Measurements from ENCODE around the gene GSTM4.
A peak's percentile ranks its signal among the peaks of the same experiment; 100 is the strongest.

Gene GSTM4

DNA sequence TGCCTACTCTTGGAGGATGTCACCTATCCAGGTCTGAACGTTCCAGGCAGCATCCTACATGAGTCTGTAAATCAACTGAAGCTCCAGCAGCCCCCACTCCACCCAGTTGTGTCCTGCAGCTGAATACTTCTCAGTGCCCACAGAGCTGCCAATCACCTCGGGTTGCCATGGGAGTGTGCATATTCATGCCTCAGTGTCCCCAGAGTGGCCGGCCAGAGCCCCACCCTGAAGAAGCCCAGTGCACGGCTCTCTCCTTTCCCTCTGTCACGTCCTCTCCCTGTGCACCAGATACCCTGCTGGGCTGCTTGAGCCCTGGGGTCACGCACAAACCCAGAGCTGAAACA lies 16.1 kb upstream of the GSTM4 start:
- no peak for DNase-seq

DNA sequence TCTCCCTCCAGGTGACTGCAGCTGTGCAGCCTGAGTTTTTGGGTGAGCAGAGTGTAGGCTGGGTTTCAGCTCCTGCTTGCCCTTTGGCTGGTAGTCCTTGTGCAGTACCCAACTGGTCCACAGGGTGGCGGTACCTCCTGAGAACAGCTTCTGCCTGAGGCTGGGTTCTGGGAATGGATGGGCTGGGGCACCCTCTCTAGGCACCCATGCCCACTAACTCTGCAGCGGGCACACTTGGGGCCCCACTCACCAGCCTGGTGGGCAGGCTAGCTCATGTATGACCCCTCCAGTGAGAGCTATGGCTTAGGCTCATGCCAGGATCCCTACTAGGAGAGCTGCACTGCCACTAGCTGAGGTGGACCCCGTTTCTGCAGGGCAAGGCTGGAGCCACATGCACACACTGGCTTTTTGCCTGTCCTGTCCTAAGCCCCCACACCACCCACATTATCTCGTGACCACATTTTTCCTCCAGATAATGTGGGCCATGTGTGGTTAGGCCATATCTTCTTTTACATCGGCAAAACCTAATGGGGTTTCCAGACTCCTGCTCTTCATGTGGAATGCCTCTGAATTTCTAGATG lies 15.5 kb upstream of the GSTM4 start:
- peak; percentile 83 to 85 for DNase-seq

DNA sequence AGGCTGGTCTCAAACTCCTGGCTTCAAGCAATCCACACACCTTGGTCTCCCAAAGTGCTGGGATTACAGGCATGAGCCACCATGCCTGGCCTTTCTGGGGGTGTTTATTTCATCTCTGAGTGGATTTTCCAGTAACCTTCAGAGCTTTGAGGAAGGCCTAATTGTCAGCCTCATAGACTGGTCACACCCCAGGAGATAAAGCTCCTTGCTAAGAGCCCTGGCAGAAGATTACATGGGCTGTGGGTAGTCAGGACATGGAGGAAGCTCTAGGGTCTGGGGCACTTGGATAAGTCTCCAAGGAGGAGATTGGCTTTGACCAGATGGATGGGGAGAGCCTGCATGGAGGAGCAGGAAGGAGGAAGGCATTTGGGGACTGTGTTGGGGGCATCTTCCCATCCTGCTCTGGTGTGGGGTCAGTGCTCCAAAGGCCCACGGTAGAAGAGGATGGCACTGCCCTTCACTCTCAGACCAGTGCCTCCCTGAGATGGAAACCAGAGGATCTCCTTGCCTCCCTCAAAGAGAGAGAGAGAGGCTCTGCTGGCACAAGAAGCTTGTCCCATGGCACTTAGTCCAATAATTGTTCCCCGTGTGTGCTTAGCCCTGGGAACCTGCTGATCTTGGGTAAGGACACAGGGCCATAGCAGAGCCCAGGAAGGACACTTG lies 14.7 kb upstream of the GSTM4 start:
- DNase-seq = no peak

DNA sequence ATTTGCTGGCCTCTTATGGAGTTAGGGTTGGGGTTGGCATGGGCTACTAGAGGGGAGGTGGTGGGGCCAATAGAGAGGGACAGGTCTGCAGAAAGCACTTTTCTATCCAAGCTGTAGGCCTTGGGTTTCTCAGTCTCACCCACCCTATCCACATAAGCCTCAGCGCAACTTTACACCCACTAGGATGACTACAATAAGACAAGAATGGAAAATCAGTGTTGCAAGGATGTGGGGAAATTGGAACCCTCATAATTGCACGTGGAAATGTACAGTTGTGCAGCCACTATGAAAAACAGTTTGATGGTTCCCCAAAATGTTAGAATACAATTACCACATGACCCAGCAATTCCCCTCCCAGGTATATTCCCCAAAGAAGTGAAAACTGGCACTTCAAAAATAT lies 14.0 kb upstream of the GSTM4 start:
- peak; percentile 88 to 91 for DNase-seq

DNA sequence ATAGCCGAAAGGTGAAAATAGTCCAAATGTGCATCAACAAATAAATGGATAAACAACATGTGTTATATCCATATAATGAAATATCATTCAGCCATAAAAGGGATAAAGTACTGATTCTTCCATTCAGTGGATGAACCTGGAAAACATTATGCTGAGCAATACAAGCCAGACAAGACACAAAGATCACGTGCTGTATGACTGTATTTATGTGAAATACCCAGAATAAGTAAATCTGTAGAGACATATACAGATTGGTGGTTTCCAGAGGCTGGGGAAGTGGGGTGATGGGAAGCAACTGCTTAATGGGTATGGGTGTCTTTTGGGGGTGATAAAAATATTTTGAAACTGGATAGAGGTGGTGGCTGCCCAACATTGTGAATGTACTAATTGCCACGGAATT lies 13.3 kb upstream of the GSTM4 start:
- DNase-seq = peak; percentile 46 to 58

DNA sequence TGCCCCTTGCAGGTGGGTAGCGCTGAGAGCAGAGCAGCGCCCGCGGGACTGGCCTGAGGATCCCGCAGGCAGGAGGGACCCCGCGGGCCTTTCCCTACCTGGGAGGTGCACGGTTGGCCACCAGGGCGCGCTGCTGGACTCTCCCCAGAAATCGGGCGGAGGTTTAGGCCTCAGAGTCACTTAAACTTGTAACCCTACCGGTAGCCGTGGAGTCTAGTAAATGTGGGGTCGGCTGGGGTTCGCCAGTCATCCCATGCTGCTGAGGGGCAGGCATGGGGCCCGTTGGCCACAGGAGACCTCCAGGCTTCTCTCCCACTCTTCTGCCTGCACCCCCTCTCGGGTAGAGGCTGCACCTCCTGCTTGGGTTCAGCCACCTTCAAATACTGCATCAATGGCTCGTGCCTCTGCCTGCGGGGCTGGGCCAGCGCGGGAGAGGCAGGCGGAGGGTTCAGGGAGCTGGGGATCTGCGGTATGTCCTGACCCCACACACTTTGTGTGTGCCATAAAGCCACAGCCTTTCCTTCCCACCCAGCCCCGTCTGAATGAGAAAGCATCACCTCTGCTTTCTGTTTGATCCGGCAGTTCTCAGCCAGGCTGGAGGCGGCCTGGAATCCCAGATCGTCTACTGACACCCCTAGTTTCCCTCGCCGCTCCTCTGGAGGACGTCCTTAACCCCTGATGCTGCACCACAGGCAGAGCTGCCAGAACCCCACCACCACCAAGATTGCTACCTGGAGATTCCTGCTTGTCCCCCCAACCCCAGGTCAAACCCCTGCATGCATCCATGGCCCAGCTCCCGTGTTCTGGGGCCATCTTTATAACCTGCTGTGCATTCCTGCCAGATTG lies 12.3 kb upstream of the GSTM4 start:
- peak; percentile 73 to 82 for DNase-seq

DNA sequence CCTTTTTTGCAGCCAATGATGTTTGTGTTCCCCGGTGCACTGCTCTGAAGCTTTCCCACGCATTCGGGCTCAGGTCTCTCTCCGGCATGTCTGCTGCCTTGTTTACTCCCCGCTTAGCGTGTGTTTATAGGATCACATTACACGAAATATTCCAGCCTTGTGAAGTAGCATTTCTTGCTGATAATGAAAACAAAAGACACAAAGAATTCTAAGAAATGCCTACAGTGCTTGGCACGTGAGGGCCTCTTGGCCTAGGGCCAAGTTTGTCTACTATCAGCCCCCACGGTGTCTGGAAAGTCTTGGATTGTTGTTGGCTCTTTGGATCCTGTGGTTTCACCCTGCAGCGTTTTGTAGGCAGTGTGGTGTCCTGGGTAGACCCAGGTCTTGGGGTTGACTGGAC lies 11.2 kb upstream of the GSTM4 start:
- DNase-seq = no peak

DNA sequence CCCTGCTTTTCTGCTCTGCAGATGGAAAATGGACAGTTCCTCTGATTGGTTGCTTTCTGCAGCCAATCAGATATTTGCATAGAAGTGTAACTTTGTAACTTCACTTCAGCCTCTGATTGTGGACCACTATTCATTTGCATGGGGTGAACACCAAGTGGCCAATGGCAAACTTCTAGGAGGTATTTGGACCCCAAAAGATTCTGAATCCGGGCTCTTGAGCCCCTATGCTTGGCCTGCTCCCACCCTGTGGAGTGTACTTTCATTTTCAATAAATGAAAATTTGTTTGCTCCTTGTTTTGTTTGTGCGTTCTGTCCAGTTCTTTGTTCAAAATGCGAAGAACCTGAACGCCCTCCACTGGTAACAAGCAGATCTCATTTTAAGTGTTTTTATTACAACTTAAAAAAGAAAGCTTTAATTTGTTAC lies 6.4 kb upstream of the GSTM4 start:
- DNase-seq = peak in 1 of 2 donors; percentile 28

DNA sequence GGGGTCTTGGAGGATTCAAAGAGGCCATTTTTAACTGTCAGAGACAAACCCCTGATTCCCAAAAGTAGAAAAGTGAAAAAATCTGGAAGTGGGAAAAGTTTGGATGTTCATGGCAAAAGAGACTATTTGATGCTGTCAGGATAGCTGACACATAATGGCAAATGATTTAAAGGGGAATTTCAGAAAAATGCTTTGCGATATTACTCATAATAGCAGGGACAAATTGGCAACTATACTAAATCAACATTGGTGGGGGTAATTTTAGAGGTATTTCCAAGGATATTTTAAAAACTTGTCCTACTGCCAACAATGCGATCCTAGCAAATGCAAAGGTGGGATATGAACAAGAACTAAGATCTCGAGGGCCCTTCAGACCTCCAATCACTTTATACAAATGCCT lies 5.3 kb upstream of the GSTM4 start:
- no peak for DNase-seq

DNA sequence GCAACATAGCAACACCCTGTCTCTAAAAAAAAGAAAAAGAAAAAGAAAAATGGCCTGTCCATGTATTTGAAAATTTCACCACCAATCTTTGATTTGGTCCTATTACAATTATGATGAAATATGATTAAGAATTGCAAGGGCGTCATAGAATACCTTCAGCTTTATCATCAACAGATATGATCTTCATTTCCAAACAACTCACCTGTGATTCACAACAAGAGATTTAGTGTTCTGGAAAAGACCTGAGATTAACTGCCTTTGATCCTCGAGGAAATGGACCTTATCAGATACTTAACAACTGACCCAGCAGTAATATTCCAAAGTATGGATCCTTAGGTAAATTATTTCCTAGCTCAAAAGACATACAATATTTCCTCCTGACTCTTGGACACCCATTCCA lies 3.5 kb upstream of the GSTM4 start:
- no peak for DNase-seq

DNA sequence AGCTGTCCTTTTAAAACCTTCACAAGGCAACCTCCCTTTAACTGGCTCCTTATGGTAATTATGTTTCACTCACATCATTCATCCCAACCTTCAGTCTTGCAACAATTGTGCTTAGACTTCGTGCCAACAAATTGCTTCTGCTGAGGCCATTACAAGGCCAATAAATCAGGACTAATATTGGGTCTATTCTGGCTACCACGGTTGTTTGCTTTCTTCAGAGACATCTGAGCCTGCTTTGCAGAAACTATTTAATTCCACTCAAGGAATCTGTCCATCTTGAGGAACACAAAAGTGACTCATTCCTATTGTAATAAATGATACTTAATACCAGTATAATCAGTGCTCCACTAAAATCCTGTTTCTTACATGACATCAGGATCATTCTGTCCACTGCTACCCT lies 2.6 kb upstream of the GSTM4 start:
- DNase-seq = no peak

DNA sequence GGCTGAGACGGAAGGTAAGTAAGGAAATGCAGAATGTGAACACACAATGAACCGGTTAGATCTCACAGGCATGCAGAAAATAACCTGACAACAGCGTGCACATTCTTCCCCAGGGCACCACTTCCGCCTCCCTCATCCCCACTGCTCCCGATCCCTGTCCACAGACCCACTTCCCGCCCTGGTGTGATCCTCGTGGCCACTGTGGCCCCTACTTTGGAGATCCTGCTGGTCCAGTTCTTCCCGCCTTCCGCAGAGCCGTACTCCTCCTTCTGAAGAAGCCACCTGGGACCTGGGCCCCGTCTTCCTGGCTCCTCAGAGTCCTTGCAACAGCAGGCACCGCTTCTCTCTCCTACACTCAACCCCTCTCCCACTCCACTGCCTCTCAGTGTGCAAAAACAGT lies 1.4 kb upstream of the GSTM4 start:
- no peak for DNase-seq

DNA sequence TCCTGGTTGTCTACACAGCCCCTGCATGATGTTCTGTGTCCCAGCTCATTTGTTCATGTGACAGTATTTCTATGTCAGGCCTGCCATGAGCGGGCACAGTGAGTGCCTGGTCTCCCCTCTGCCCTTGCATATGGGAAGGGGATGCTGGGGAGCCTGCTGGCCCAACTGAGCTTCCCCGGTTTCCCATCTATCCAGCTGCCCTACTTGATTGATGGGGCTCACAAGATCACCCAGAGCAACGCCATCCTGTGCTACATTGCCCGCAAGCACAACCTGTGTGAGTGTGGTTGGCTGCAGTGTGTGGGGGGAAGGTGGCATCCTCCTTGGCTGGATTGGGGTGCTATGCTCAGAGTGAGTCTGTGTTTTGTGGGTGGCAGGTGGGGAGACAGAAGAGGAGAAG lies 1.5 kb downstream of the GSTM4 start:
- no peak for DNase-seq

DNA sequence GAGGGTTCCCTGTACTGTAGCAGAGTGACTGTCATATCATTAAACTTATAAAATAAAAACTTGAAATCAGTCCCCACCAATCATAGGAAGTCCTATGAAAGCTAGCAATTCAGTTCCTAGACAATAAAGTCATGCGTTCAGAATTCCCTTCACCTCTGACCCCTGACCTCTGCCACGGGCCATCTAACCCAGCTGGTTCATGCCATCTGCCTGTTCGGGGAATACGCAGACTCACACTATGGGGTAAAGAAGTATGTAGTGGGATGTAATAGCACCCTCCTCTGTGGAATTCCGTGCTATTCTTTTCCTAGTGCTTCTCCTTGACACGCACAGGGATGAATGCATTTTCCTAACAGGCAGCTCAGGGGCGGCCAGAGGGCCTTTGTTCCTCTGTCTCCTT lies 2.1 kb downstream of the GSTM4 start:
- no peak for DNase-seq

DNA sequence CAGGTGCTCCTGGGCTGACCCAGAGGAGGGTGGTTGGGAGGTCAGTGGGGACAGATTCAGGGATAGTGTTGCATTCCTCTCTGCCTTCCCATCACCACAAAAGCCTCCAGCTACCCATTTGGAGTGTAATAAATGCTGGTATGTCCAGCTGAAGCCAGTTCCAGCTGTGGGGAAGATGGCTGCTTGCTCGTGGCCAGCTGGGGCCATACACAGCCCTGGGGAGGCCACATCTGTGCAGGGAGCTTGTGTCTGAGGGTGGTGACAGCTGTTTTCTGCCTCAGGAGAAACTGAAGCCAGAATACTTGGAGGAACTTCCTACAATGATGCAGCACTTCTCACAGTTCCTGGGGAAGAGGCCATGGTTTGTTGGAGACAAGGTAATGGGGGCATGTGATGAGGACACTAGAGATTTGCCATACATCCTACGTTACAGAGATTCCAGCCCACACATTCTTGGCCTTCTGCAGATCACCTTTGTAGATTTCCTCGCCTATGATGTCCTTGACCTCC lies 2.7 kb downstream of the GSTM4 start:
- DNase-seq = peak in 1 of 2 donors; percentile 41

DNA sequence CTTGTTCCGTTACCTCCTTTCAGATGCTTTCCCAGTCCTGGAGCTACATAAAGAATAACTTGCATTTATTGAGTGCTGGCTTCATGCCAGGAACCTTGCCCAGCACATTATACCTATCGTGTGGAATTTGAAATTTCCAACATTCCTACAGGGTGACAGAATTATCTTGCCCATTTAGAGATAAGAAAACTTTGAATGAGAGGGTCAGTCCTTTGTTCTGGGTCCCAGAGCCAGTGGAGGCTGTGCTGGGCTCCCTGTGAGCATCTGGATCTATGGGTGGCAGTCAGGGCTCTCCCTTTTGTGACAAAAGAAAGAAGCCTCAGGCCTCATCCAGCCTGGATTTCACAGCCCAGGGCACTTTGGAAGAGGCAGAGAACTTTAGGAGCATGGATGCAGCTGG lies 3.2 kb downstream of the GSTM4 start:
- DNase-seq = no peak

DNA sequence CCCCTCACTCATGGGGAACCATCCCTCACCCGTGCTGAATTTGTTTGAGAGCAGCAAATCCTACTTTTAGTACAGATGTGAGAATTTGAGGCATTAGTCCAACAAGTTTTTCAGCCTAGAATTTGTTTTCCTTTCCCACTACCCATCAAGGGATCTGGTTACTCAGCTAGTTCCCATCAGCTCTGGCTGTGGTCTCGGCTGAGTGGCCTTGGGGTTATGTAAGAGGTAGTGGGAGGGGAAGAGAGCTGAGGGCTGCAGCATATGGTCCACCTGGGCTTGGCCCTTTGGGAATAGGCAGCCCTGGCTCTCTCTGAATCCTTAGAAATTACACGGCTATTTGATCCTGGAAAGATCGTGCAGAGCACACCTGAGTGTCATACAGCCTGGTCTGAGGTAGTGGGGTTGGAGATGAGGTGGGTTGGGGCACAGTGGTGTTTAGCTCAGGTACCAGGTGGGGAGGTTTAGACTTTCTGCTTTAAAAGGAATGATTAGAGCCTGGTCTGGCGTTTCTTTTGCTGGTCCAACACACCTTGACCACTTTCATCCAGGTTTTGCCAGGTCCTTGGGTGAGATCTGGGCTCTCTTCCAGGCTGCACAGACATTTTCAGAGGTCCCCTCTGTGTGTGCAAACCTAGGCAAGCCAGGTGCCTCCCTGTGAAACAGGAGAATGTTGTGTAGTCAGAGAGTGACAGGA lies 4.2 kb downstream of the GSTM4 start:
- peak; percentile 20 to 53 for DNase-seq

DNA sequence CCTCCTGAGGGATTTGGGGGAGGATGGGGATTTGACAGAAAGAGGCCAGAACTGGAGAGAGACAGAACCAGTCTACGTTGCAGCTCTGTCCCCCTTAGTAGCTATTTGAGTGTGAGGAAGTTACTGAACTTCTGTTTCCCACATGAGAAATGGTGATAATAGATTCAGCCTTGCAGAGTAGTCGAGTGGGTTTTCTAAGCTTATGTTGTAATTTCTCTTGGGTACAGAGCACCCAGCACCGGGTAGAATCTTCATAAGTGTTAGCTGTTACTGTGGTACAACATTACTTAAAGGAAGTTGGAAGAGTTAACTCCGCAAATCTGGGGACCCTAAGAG lies 4.8 kb downstream of the GSTM4 start:
- peak; percentile 24 to 36 for DNase-seq

DNA sequence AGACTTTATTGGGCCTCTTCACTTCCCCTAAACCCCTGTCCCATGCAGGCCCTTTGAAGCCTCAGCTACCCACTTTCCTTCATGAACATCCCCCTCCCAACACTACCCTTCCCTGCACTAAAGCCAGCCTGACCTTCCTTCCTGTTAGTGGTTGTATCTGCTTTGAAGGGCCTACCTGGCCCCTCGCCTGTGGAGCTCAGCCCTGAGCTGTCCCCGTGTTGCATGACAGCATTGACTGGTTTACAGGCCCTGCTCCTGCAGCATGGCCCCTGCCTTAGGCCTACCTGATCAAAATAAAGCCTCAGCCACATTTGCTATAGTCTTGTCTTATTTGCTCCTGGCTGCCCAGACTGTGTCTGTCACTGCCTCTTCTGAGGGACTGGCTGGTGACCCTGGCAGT lies 5.5 kb downstream of the GSTM4 start:
- DNase-seq = no peak

DNA sequence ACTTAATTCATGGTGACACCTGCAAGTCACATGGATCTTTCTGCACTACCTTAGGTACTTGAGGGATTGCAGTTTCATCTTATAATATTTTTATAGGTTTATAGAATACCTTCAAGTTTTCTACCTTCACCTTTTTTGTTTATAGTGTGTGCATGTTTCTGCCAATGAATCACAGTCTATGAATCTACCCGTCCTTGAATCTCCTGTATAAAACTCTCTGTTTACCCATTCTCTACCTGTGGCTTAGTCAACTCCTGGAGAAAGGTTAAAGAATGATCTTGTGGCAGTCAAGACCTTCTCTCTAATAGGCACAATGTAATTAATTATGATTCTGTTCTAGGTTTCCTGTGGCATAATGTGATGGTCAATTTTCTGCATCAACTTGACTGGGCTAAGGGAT lies 8.8 kb downstream of the GSTM4 start:
- no peak for DNase-seq

DNA sequence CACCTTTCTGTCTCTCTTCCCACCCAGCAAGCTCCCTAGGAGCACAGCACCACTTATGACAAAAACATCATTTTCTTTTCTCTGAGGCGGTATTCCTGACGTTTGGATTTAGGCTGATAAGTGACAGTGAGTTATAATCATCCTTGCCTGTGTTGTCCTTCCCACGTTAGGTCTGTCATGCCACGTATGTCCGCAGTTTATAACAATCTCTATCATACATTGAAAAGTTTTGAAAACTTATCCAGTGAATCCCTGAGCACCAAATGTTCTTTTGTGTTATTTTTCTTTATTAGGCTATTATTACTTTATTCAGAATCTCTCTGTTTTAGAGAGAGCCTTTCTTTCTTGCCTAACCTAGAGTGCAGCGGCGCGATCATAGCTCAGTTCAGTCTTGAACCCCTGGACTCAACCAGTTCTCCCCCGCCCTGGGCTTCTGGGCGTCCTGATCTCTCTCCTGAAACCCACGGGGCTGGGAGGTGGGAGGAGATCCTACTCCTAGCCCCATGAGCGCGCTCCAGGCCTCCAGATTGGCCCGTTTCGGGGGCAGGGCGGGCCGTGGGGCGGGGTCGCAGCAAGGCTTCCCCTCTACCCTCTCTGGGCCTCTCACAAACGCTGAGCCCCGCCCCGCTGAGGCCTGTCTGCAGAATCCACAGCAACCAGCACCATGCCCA lies 11.7 kb downstream of the GSTM4 start, which contains the start of gene GSTM2:
TSS of gene GSTM2 (plus strand) at position 606 of the 671 bp plus-strand sequence. CDS start at position 665, 59 bp downstream.
- DNase-seq = peak; percentile 59 to 78

DNA sequence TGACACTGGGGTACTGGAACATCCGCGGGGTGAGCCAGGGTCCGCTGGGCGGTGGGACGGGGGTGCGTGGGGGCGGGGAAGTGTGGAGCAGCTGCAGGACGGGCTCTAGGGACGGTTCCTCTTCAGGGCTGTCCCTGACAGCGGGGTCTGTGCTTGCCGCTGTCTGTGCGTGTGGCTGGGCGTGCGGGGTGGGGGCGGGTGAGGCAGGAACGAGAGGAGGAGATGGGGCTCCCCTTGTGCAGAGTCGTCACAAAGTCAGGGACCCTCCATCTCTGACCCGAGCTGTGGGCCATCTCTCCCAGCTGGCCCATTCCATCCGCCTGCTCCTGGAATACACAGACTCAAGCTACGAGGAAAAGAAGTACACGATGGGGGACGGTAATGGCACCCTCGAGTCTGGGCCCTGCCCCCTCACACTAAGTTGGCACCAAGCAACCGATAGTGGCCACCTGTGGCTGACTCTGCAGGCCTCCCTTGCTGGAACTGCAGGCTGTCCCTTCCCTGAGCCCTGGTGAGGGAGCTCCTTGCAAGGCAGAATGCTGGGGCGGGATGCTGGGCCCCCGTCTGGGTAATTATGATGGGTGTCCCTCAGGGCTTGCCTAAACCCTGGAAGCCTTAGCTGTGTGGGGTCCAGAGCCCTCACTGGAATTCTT lies 12.3 kb downstream of the GSTM4 start:
- no peak for DNase-seq
